GM19035 (cell line): ENCODE data around the gene PER1.
A peak's percentile ranks its signal among the peaks of the same experiment; 100 is the strongest.

Experiments
- ATAC-seq: cut with Tn5 transposase; IDR thresholded peaks from one replicate; pipeline ENCODE4 v1.9.1; 2021; ENCODE audit not compliant: unreplicated experiment

PER1 gene, protein sequence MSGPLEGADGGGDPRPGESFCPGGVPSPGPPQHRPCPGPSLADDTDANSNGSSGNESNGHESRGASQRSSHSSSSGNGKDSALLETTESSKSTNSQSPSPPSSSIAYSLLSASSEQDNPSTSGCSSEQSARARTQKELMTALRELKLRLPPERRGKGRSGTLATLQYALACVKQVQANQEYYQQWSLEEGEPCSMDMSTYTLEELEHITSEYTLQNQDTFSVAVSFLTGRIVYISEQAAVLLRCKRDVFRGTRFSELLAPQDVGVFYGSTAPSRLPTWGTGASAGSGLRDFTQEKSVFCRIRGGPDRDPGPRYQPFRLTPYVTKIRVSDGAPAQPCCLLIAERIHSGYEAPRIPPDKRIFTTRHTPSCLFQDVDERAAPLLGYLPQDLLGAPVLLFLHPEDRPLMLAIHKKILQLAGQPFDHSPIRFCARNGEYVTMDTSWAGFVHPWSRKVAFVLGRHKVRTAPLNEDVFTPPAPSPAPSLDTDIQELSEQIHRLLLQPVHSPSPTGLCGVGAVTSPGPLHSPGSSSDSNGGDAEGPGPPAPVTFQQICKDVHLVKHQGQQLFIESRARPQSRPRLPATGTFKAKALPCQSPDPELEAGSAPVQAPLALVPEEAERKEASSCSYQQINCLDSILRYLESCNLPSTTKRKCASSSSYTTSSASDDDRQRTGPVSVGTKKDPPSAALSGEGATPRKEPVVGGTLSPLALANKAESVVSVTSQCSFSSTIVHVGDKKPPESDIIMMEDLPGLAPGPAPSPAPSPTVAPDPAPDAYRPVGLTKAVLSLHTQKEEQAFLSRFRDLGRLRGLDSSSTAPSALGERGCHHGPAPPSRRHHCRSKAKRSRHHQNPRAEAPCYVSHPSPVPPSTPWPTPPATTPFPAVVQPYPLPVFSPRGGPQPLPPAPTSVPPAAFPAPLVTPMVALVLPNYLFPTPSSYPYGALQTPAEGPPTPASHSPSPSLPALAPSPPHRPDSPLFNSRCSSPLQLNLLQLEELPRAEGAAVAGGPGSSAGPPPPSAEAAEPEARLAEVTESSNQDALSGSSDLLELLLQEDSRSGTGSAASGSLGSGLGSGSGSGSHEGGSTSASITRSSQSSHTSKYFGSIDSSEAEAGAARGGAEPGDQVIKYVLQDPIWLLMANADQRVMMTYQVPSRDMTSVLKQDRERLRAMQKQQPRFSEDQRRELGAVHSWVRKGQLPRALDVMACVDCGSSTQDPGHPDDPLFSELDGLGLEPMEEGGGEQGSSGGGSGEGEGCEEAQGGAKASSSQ (N-terminal part only)

GRCh38 chr17:8152112-8152775, at the start of gene PER1:
Gene PER1 (minus strand): TSS chr17:8152404. CDS start chr17:8150706, 1,698 bp downstream.
- no peak for ATAC-seq

DNA sequence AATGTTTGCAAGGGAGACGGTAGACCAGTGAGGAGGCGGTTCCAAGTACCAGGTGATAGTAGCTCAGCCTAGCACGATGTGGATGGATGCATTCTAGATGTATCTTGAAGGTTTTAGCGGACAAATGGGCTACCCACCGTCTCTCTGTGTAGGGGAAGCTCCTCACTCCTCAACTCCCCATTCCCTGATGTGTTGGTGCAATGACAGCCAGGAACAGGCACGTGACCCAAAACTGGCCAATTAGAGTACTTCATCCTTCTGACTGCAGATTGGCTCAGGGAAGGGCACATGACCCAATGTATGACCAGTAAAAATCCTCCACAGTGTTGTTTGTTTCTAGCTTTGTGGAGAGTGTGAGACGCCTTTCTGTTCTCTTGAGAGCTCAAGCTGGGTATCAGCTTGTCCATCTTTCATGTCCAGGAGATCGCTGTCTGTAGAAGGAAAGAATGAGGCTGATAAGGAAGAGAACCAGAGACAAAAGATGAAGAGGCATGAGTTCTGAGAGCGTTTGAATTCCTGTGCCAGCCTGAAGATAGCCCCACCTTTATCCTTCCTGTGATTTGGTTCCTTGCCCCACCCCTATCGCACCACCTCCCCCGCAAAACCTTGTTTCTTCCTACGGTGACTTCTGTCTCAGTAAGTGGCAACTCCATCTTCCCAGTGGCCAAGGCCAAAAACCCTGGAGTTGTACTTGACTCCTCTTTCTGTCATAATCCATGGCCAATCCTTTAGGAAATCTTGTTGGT, 40.0 kb upstream of the PER1 start:
- peak; percentile 19 for ATAC-seq

GRCh38 chr17:8190506-8190905, 38.3 kb upstream of the PER1 start:
- no peak for ATAC-seq

DNA sequence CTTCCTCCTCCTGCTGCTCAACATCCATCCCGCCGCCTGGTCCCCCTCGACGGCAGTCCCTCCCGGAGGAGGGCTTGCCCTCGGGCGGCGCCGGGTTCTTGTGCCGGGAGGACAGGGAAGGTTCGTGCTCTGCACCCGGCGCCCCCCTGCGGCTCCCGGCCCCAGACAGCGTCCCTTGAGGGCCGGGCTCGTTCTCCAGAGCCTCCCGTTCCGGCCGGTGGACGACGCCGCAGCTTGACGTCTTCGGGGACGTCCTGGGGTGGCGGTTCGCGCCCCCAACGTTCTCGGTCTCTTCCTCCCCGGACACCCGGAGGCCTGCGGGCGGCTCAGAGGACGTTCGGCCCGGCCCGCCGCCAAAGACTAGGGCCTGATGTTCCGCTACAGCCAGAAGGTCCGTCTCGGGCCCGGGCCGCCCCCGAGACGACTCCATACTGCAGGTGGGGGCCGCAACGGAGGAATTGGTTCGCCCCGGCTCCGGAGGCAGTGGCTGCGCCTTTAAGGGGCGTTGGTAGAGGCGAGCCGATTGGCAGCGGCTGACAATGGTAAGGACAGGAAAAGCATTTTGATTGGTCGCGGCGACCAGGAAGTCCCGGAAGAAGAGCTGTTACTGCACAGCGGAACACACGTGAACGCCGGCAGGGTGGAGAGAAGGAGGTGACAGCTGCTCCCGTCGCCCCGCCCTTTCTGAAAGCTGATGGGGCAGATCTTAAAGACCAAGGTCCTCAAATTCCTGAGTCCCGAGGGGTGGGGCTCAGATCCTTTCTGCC, 37.7 kb upstream of the PER1 start, which contains the start of gene BORCS6:
Gene BORCS6, minus strand, starts transcription at position 470 of the 767 bp plus-strand sequence. Its CDS starts 40 bp downstream, at position 430.
- ATAC-seq, result peak; percentile 53

- ATAC-seq, result no peak
These were observed 37.0 kb upstream of the PER1 start for GRCh38 chr17:8189041-8189710.

DNA sequence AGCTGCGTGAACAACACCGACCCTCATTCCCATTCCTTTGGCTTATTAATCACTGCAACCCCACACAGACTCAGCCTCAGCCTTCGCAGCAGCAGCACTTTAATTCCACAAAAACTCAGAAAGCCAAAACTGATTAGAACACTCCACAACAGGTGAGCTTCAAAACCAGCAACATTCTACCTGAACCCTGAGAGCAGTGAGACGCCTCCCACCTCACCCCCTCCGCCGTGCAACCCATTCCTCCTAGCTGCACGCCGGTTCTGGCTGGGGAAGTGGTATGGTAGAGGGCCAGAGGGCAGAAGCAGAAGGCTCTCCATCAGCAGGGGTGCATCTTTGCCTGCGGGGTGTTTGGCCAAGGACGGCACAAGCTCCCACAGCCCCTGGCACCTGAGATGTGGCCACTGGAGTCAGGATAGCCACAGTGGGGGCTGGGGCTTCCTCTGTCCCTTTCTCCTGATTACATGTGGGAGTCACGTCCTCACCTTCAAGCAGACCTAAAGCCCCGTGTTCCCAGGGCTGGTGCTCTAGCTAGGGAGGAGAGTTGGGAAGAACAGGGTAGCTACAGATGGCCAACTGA, 36.1 kb upstream of the PER1 start:
- ATAC-seq, result no peak

- no peak for ATAC-seq
These were observed 35.5 kb upstream of the PER1 start for GRCh38 chr17:8187517-8188262.

DNA sequence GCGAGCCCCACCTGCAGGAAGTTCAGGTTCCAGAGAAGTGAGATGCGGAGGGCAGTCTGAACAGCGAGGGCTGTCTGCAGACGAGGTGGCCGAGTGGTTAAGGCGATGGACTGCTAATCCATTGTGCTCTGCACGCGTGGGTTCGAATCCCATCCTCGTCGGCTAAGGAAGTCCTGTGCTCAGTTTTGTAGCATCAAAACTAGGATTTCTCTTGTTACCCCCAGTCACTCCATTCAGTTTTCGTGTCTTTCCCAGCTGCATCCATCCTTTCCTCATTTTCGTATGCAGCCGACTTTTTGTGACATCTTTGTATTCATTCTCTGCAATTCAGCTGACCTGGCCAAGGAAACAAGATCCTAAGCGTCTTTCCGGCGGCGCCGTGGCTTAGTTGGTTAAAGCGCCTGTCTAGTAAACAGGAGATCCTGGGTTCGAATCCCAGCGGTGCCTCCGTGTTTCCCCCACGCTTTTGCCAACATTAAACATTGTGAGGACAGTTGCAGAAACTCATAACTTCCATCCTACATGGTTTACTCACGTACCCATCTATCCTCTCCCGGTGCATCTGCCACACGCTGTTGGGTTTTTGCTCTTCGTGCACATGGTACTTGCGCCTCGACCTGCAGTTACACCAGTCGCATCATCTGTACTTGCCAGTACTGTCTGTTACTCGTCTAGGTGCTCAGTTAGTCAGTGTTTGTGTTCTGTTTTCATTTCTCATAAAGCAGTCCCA, 34.7 kb upstream of the PER1 start:
- ATAC-seq, result no peak

DNA sequence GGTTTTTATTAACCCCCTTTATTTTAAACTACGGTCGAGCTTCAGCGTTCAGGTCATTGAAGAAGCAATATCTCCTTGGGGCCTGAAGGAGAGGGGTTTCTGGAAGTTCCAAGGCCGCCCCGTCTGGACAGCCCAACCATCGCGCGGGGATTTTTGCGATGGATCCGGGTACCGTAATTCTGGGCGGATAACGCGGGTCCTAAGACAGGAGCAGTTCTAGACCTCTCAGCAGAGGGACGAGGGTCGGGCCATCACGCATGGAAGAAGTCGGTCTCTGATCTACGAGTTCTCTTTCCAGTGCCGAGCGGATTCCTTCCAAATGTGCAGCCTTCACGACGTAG, 34.2 kb upstream of the PER1 start:
- no peak for ATAC-seq

DNA sequence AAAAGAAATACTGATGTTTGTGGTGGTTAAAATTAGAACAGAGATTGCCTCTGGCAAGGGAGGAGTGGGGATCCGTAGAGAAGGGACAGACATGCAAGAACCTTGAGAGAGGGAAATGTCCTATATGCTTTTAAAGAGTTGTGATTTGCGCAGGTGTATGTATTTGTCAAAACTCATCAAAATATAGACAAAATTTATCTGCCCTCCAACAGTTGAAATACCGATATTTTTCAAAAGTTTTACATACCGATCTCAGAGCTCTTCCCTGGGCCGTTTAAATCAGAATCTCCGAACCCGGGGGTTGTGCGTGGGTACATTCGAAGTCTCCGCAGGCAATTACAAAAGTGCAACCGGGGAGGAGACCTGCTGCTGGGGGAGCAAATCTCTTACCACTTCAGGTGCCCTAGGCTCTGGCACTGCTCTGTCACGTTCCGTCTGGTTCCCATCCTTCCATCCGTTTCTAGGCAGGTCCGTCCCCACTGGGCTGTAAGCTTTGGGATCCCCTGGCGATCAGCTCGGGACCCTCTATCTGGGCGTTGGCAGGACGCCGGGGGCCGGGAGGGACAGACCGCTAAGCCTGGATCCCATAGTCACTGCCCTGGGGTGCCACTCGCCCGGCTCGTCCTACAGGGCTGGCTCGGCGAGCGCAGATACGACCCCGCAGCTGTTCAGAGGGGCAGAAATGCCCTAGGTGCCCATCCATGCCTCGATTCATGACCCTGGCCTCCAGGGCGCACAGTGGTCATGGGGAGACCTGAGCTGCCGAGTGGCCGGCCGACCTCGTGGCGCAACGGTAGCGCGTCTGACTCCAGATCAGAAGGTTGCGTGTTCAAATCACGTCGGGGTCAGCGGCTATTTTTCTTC, 33.6 kb upstream of the PER1 start:
- no peak for ATAC-seq

DNA sequence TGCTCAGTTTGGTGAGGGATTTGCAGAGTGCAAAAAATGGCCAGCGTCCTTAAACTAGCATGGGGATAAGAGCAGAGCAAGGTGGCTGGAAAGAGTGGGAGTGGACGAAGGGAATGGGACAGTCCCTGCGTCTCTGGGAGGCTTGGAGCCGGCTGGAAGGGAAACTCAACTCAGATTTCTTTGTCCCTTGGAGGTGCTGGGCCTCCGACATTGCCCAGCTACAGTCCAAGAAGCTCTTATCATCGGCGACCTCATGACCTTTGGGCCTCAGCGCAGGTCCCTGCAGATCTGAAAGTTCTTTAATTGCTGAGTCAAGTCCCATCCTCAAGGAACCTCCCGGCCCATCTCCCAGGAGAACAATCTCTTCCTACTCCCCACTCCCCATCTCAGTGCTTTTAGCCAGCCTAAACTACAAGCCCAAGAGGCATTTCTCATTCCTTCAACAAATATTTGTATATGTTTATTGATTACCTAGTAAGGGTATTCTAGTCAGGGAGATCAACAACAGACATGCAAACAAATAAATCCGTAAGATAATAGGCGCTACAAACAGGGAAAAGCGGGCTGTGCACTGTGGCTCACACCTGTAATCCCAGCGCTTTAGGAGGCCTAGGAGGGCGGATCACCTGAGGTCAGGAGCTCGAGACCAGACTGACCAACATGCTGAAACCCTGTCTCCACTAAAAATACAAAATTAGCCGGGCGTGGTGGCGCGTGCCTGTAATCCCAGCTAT, 25.0 kb upstream of the PER1 start:
- no peak for ATAC-seq

DNA sequence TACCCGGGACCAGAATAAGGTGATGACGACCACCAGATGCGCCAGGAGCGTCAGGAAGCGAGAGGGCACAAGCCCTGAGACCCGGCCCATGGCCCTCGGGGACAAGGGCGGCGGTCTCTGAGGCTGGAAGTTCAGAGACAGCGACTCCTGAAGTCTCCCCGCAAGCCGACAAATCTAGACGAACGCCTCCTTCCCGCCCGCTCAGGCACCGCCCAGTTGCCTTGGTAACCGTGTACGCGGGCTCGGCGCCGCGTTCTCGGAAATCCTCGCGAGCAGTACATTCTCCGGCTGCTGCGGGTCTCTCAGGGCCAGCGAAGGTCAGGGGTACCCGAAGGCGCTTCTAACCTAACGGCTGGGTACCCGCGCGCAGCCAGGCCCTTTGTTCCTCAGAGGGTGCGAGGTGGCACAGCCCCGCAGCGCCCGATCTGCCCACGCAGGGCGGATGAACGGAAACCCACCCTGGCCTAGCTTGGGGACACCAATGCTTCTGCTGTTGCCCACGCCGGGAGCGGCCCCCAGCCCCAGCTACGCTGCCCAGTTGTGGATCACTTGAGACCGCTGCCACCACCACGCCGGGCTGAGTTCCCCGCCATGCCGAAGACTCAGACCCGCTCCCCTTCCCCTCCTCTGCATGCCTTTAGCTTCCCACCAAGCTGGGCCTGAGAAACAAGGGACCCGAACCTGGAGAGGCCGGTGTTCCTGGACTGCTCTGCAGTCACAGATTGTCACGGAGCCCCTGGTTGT, 24.2 kb upstream of the PER1 start, which contains the start of gene TMEM107:
Gene TMEM107, minus strand, starts transcription at position 184 of the 744 bp plus-strand sequence. Its CDS starts 94 bp downstream, at position 90.
- ATAC-seq, result no peak

- ATAC-seq, result no peak
These were observed 23.6 kb upstream of the PER1 start for GRCh38 chr17:8175795-8176196.

DNA sequence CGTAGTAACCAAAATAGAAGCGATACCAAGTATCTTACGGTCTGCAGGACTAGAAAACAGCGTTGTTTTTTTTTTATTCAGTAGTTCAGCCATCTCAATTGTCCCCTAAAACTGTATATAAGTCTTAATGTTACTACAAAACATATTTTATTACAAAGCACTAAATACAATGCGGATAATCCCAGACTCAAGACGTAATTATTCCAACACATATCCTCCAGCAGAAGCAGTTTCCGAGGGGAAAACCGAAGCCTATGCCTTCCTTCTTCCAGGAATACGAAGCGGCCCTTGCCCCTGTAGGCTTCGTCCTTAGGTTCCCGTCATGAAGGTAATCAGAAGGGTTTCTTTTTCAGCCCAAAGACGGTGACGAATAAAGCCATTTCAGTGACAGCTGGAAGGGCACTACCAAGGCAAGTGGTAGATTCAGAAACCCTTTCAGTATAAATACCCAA, 21.7 kb upstream of the PER1 start:
- ATAC-seq, result no peak
